ENCODE measurements around the gene SCNN1A.

Gene SCNN1A

DNA sequence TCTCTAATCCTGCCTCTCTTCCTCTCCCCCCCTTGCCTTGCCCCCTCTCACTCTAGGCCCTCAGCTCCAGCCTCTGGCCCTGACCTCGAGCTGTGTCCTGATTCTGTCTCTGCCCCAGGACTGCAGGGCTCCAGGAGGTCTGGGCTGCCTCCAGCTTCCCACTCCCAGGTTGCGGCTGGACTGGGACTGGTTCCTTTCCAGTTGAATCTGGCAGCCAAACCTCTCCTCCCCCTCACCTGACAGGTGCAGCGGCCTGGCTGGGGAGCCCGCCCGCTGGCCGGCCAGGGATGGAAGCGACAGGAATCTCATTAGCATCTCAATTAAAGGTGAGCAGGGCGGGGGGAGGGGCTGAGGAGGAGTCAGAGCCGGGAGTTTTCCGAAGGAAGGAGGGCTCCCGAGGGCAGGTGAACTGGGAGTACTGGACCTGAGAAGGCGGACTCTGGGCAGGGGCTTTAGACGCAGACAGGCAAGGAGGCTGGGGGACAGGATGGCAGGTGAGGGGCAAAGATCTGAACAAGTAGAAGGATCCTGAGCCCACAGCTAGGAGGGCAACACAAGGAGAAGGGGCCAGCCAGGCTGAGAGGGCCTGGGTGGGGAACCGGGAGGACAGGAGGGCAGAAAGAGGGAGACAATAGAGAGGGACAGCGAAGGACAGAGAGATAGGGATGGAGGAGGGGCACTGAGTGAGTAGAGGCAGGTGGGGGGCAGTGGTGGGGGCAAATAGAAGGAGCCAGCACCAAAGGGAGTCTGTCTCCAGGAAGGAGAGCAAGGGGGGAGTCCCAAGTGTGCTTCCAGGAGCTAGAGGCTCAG is at the start of gene SCNN1A:
Gene SCNN1A (minus strand): TSS at position 295 of the 810 bp plus-strand sequence. CDS start 780 bp downstream, outside the sequence.
- DNase-seq, result no peak

- DNase-seq, result no peak
These were observed 49.5 kb upstream of the SCNN1A start for GRCh38 chr12:6424866-6425265.

- DNase-seq, result no peak
These were observed 48.6 kb upstream of the SCNN1A start for GRCh38 chr12:6424008-6424347.

- DNase-seq, result peak; percentile 63 to 73
These were observed 48.1 kb upstream of the SCNN1A start for GRCh38 chr12:6423267-6424007.

DNA sequence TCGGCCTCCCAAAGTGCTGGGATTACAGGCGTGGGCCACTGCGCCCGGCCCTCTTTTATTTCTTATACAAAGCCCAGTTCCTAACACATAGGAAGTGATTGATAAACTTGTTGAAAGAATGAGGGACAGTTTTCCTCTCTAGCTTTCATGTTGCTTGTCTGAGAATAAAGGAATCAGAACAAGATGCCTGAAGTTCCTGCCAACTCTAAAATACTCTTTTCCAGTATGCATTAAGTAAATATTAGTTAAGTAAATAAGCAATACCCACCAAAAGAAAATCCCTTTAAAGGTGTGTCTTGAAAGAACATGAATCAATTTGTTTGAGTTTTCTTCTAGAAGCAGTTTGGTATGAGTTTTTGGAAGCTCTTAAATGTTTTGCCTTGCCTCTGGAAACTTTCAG is 45.0 kb upstream of the SCNN1A start:
- DNase-seq, result no peak

- no peak for DNase-seq
These were observed 43.4 kb upstream of the SCNN1A start for GRCh38 chr12:6418796-6419195.

DNA sequence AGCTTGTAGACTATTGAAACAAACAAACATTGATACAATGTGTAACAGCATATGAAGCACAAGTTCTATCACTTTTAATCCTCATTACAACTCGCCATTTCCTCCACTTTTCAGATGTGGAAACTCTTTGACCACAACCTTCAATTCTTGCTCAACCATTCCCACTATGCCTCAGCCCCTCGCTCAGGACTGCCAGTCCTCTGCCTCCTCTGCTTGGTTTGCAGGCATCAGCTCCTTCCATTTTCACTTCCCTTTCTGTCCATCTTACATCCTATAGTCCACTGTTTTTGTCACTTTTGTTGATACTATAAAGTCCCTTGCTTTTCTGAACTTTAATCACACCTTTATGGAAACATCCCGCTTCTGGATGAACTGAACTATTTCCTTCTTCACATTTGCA is 41.2 kb upstream of the SCNN1A start:
- no peak for DNase-seq

GRCh38 chr12:6407236-6407954 is 32.0 kb upstream of the SCNN1A start:
- no peak for DNase-seq

DNA sequence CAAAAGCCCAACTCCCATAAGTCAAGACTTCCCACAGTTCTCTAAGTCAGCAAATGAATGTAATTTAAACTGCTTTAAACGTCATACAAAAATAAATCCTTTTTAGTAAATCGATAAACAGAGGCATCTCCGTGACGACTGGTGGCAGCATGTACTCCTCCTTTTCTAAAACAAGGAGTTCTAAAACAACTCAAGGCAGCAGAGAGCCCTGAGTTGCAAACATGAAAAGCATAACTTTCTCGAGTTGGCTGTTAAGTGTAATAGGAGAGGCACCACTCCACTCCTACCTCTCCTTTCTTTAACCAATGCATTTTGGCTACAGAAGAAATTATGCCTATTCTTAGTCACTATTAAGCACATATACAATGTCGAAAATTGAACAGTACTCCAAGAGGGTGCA is 30.6 kb upstream of the SCNN1A start:
- DNase-seq, result no peak

- no peak for DNase-seq
These were observed 29.0 kb upstream of the SCNN1A start for GRCh38 chr12:6404390-6404789.

DNA sequence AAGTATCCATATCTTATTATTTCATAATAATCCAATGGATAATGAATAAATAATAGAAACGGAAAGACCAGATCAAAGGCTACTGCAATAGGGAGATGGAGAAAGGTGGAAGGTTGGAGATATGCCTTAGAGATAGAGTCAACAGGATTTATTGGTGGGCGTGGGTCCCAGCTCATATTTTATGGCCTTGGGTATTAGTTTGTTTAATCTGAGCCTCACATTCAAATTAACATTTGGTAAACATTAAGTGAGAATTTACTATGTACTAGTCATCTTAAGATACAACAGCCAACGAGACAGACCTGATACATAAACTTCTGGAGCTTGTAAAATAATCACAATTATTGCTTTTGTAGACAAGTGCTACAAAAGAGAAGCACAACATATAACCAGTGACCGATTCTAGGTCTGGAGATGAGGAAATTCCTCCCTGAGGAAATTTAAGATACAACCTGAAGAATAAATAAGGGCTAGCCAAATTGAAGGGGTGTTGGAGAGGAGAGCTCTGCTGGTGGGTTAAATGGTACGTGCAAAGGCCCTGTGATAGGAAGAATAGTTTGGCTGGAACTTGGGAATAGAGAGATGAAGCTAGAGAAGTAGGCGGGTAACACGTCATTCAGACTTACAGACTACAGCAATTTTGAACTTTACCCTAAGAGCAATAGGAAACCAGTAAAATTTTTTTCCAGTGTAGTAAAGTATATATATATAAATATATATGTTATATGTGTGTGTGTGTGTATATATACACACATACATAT is 24.7 kb upstream of the SCNN1A start:
- DNase-seq, result no peak

DNA sequence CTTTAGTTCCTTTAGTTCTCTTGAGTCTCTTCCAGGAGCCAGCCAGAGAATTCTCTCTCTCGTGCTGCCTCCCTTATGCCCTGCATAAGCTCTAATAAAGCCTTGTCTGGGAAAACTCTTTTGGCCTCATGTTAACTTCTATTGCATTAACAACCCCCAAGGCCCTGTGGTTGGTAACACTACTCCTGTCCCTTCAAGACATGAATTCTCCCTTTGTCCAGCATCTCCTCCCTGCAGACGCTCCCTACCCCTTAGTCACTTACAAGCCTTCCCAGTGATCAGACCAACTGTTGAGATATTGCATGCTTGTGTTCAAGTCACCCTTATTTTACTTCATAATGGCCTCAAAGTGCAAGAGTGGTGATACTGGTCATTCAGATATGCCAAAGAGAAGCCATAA is 20.7 kb upstream of the SCNN1A start:
- DNase-seq, result no peak

GRCh38 chr12:6394398-6394797 is 19.0 kb upstream of the SCNN1A start:
- no peak for DNase-seq

DNA sequence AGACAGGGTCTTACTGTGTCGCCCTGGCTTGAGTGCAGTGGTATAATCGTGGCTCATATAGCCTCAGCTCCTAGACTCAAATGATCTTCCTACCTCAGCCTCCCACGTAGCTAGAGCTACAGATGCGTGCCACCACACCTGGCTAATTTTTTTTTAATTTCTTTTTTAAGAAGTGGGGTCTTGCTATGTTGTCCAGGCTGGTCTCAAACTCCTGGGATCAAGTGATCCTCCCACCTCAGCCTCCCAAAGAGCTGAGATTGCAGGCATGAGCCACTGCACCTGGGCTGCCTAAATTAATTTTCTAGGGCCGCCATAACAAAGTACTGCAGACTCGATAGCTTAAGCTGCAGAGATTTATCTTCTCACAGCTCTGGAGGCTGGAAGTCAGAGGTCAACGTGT is 17.7 kb upstream of the SCNN1A start:
- DNase-seq, result no peak

GRCh38 chr12:6392504-6392903 is 17.1 kb upstream of the SCNN1A start:
- no peak for DNase-seq

- DNase-seq, result no peak
These were observed 15.7 kb upstream of the SCNN1A start for GRCh38 chr12:6391013-6391412.

DNA sequence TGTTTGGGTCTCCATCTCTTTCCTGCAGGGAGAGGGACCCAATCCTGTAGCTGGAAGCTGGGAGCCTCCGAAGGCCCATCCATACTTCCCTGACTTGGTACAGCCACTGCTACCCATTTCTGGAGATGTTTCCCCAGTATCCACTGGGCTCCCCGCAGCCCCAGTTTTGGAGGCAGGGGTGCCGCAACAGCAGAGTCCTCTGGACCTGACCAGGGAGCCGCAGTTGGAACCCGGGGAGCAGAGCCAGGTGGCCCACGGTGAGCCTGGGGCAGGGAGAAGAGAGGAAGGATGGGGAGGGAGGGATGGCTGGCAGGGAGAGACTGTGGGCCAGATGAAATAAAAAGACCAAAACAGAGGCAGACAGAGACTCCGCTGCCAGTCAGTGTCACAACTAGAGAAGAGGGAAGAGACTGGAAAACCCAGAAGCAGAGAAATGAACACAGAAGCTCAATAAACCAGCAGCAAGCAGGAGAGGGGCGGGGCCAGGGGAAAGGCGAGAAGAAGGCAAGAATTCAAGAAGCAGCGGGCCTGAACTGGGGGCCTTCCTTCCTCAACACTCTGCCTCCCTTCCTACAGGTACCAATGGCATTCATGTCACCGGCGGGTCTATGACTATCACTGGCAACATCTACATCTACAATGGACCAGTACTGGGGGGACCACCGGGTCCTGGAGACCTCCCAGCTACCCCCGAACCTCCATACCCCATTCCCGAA is 14.9 kb upstream of the SCNN1A start:
- no peak for DNase-seq

DNA sequence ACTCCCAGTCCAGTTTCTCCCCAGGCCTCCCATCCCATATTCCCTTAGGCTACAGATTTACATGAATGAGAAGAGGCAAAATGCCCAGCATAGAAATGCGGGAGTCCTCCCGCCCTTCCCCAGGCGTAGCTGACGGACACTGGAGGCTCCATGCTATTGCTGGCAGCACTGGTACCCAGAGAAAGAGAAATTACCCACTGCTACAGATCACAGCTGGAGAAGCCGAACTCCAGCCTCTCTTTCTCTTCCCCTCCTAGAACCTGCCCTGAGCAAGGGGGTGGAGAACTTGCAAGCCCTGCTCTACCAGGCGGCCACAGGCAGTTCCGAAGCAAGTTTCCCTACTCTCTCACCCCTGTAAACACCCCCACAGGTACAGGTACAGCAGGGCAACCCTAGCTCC is 12.2 kb upstream of the SCNN1A start:
- no peak for DNase-seq

DNA sequence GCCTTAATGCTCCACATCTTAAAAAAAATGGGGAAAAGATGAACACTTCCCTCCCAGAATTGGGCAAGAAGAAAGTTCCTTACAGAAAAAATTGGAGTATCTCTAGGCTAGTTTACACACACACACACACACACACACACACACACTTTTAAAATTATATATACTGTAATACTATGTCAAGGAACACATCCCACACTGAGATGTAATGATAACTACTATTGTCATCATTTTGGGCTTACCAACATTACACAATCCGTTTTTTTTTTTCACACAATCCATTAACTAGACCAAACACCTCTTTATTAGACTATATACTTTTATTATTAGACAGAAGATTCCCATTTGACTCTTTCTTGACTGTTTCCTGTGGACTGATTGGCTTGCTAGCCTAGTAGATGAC is 11.1 kb upstream of the SCNN1A start:
- no peak for DNase-seq

GRCh38 chr12:6386038-6386437 is 10.7 kb upstream of the SCNN1A start:
- no peak for DNase-seq

DNA sequence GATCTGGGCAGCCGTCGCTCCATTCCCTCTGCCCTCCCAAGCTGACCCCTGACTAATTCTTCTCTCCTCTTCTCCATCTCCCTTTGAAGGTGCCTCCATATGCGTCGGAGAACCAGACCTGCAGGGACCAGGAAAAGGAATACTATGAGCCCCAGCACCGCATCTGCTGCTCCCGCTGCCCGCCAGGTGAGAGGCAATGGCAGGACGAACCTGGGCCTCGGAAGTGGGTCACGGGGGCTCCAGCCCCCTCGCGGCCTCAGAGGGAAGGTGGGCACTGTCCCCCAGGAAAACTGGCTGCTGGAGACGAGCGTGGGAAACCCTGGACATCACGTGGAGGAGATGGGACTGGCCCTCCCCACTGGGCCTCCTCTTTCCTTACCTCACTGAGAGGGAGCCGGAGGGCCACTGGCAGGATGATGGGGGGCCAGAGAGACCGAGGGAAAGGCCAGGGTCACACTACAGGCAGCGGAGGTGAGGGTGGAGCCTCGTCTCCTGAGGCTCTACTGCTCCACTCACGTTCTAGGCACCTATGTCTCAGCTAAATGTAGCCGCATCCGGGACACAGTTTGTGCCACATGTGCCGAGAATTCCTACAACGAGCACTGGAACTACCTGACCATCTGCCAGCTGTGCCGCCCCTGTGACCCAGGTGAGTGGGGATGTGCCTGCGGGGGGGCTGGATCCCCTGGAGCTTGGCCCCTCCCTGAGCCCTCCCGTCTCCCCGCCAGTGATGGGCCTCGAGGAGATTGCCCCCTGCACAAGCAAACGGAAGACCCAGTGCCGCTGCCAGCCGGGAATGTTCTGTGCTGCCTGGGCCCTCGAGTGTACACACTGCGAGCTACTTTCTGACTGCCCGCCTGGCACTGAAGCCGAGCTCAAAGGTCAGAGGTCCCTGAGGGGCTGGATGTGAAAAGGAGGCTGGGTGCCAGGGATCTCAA is 9.4 kb upstream of the SCNN1A start:
- DNase-seq, result no peak

Data from NCI-H1930 (cell line).